Measurements from ENCODE around the gene CCNQ.

The CCNQ gene

GRCh38 chrX:153583433-153583832, 15.5 kb downstream of the CCNQ start:
- WGBS, 2 experiments = 76 to 98% methylated on average over 2 of the region's 2 CpGs
- Histone ChIP-seq H3K27ac (ENCODE audit: insufficient read depth, low read depth, low read length, poor library complexity, severe bottlenecking) (no peak overlapping the region), H3K27me3 (ENCODE audit: control insufficient read depth, insufficient read depth, low read length, poor library complexity, severe bottlenecking) (no peaks in the 10 kb centered on the region)

DNA sequence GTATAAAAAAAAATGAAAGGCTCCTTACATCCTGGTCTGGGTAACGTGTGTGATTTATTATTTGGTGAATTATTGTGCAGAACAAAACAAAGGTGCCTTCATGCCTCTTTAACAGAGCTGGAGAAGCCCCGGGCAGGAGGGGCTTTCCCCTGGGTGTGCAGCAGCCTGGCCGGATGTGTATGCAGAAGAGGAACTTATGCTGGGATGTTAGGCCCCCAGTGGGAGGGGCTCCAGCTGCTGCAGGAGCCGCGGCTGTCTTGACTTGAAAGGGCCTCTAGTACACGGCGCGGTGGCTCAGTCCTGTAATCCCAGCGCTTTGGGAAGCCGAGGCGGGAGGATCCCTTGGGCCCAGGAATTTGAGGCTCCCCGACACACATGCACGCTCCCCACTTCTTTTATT, 16.0 kb downstream of the CCNQ start:
- WGBS, 2 experiments = 76 to 81% methylated on average over 13 of the region's 13 CpGs
- Histone ChIP-seq H3K27ac (ENCODE audit: insufficient read depth, low read depth, low read length, poor library complexity, severe bottlenecking) (no peak overlapping the region), H3K36me3 (ENCODE audit: control insufficient read depth, insufficient read depth, low read length) (no peaks in the 10 kb centered on the region), H3K9me3 (ENCODE audit: control insufficient read depth, low read length) (no peaks in the 10 kb centered on the region), H3K4me1 (ENCODE audit: control insufficient read depth, insufficient read depth, low read length) (no peaks in the 10 kb centered on the region), H3K4me3 (ENCODE audit: insufficient read depth, low read depth, low read length) (no peak overlapping the region), H3K27me3 (ENCODE audit: control insufficient read depth, insufficient read depth, low read length, poor library complexity, severe bottlenecking) (no peaks in the 10 kb centered on the region)

More at GRCh38 chrX:153583433-153583832, 15.5 kb downstream of the CCNQ start:
- no peaks in the 10 kb centered on the region for H3K9me3 ChIP-seq (ENCODE audit: control insufficient read depth, low read length)
- H3K4me1 ChIP-seq (ENCODE audit: control insufficient read depth, insufficient read depth, low read length) = no peaks in the 10 kb centered on the region
- no peak overlapping the region for H3K4me3 ChIP-seq (ENCODE audit: insufficient read depth, low read depth, low read length)
- no peaks in the 10 kb centered on the region for H3K36me3 ChIP-seq (ENCODE audit: control insufficient read depth, insufficient read depth, low read length)

DNA sequence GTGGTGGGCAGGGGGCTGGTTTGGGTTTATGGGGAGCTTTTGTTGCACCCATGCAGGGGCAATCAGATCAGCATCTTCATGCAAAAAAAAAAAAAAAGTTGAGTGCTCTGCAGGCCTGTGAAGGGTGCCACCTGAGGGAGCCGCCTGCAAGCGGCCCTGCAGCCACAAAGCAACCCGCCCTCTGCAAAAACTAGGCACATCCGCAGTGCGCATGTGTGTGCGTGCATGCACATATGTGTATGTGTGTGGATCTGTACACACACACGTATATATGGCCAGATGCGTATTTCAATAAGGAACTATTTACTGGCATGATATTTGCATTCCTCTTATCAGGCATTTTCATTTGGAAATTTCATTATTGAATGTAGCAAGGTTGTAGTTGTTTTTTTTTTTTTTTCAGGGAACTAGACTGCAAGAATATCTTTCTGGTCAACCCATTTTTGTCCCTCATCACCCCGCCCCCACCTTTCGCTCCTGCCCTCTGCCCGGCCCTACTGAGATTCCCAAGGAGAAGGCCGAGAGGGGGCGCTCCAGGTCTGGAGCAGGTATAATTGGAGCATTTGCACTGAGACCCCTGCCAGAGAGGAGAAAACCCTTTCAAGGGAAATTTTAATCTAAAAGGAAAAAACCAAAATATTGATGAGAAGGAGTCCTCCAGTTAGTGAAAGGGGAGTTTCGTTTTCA, 18.1 kb downstream of the CCNQ start:
- H3K9me3 ChIP-seq (ENCODE audit: control insufficient read depth, low read length) = no peaks in the 10 kb centered on the region
- no peaks in the 10 kb centered on the region for H3K4me1 ChIP-seq (ENCODE audit: control insufficient read depth, insufficient read depth, low read length)
- no peaks in the 10 kb centered on the region for H3K27me3 ChIP-seq (ENCODE audit: control insufficient read depth, insufficient read depth, low read length, poor library complexity, severe bottlenecking)
- H3K36me3 ChIP-seq (ENCODE audit: control insufficient read depth, insufficient read depth, low read length) = no peaks in the 10 kb centered on the region
- no peak overlapping the region for H3K4me3 ChIP-seq (ENCODE audit: insufficient read depth, low read depth, low read length)
- WGBS, 2 experiments = 82 to 86% methylated on average over 9 to 12 of the region's 14 CpGs
- H3K27ac ChIP-seq (ENCODE audit: insufficient read depth, low read depth, low read length, poor library complexity, severe bottlenecking) = no peak overlapping the region

- Histone ChIP-seq H3K27ac (ENCODE audit: insufficient read depth, low read depth, low read length, poor library complexity, severe bottlenecking) (no peak overlapping the region), H3K27me3 (ENCODE audit: control insufficient read depth, insufficient read depth, low read length, poor library complexity, severe bottlenecking) (no peaks in the 10 kb centered on the region), H3K9me3 (ENCODE audit: control insufficient read depth, low read length) (no peaks in the 10 kb centered on the region), H3K4me3 (ENCODE audit: insufficient read depth, low read depth, low read length) (no peak overlapping the region), H3K36me3 (ENCODE audit: control insufficient read depth, insufficient read depth, low read length) (no peaks in the 10 kb centered on the region), H3K4me1 (ENCODE audit: control insufficient read depth, insufficient read depth, low read length) (no peaks in the 10 kb centered on the region)
- 62 to 65% methylated on average over 2 of the region's 2 CpGs for WGBS, 2 experiments
These were observed 20.1 kb downstream of the CCNQ start for GRCh38 chrX:153578889-153579288.

DNA sequence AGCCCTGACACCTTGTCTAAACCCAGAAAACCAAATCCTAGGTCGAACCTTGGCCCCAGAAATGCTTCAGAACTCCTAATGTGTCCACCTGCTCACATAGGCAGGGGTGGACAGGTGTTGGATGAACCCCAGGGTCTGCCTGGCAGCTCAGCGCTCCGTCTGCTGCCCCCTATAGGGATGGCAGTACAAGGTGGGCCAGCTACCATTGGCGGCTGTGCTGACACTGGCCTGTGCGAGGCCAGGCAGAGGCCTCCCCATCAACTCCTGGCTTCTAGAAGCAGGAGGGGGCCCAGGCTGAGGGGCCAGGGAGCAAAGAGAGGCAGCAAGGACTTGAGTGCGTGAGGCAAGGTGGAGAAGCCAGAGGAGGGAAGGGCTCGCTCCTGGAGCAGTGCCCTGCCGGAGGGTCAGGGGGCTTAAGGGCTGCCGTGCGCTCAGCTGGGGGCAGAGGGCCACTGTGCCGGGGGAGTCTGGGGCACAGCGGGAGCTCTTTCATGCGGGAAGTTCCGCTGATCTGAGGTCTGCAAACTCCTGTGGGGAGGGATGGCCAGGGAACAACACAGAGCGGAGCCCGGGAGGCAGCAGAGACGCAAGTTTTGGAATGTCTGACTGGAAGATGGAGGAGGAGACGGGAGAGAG, 20.6 kb downstream of the CCNQ start:
- no peaks in the 10 kb centered on the region for H3K9me3 ChIP-seq (ENCODE audit: control insufficient read depth, low read length)
- no peaks in the 10 kb centered on the region for H3K36me3 ChIP-seq (ENCODE audit: control insufficient read depth, insufficient read depth, low read length)
- no peaks in the 10 kb centered on the region for H3K4me1 ChIP-seq (ENCODE audit: control insufficient read depth, insufficient read depth, low read length)
- no peak overlapping the region for H3K4me3 ChIP-seq (ENCODE audit: insufficient read depth, low read depth, low read length)
- no peaks in the 10 kb centered on the region for H3K27me3 ChIP-seq (ENCODE audit: control insufficient read depth, insufficient read depth, low read length, poor library complexity, severe bottlenecking)
- 26 to 37% methylated on average over 18 of the region's 18 CpGs for WGBS, 2 experiments
- peak overlapping the region; percentile 23 for H3K27ac ChIP-seq (ENCODE audit: insufficient read depth, low read depth, low read length, poor library complexity, severe bottlenecking)

DNA sequence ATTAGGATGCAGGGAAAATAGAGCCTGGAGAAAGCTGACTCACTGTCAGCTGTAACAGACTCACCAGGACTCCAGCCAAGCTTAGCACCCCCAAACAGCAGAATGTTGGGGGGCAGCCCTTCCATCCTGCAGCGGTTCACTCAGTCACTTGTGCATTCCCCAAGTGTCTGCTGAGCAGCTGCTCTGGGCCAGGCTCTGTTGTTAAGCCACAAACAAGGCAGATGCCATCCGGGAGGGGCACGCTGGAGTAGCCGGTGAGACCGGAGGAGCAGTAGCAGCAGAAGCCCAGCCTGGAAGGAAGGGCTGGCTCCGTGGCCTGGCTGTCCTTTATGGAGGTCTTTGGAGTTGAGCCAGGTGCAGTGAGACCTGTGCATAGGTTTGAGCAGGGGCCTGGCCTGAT, 22.0 kb downstream of the CCNQ start:
- no peak overlapping the region for H3K27ac ChIP-seq (ENCODE audit: insufficient read depth, low read depth, low read length, poor library complexity, severe bottlenecking)
- no peaks in the 10 kb centered on the region for H3K4me1 ChIP-seq (ENCODE audit: control insufficient read depth, insufficient read depth, low read length)
- H3K9me3 ChIP-seq (ENCODE audit: control insufficient read depth, low read length) = no peaks in the 10 kb centered on the region
- no peak overlapping the region for H3K4me3 ChIP-seq (ENCODE audit: insufficient read depth, low read depth, low read length)
- no peaks in the 10 kb centered on the region for H3K36me3 ChIP-seq (ENCODE audit: control insufficient read depth, insufficient read depth, low read length)
- H3K27me3 ChIP-seq (ENCODE audit: control insufficient read depth, insufficient read depth, low read length, poor library complexity, severe bottlenecking) = no peaks in the 10 kb centered on the region
- WGBS, 2 experiments = 88 to 90% methylated on average over 6 of the region's 6 CpGs

DNA sequence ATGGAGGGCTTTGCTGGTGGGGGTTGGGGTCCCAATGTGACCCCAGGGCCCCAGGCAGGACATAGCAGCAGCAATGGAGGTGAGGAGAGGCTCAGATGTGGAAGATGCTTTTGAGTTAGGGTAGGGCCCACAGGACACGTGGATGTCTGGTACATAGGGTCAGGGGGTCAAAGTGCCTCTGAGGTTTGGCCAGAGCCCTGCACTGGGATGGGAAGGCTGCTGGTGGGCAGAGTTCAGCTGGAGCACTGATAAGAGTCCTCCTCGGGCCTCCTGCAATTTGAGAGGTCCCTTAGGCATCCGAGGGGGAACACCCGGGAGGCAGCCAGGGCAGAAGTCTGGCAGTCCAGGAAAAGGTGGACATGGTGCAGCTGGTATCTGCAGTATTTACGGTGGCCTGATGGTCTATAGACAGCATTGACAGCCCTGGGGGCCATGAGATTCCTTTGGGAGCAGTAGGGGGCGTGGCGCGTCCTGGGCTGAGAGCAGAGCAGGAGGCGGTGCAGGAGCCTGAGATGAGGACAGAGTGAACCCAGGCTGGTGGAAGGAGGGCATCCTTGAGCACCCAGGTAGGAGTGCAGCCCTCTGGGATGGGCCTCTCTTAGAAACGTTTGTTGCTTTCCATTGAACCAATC, 22.6 kb downstream of the CCNQ start:
- WGBS, 2 experiments = 89 to 92% methylated on average over 10 of the region's 10 CpGs
- Histone ChIP-seq H3K27me3 (ENCODE audit: control insufficient read depth, insufficient read depth, low read length, poor library complexity, severe bottlenecking) (no peaks in the 10 kb centered on the region), H3K27ac (ENCODE audit: insufficient read depth, low read depth, low read length, poor library complexity, severe bottlenecking) (no peak overlapping the region), H3K9me3 (ENCODE audit: control insufficient read depth, low read length) (no peaks in the 10 kb centered on the region), H3K4me3 (ENCODE audit: insufficient read depth, low read depth, low read length) (no peak overlapping the region), H3K36me3 (ENCODE audit: control insufficient read depth, insufficient read depth, low read length) (no peaks in the 10 kb centered on the region), H3K4me1 (ENCODE audit: control insufficient read depth, insufficient read depth, low read length) (no peaks in the 10 kb centered on the region)

- H3K27ac ChIP-seq (ENCODE audit: insufficient read depth, low read depth, low read length, poor library complexity, severe bottlenecking) = no peak overlapping the region
- 87% methylated on average over 4 of the region's 4 CpGs for WGBS, 2 experiments
- no peaks in the 10 kb centered on the region for H3K4me1 ChIP-seq (ENCODE audit: control insufficient read depth, insufficient read depth, low read length)
- no peaks in the 10 kb centered on the region for H3K27me3 ChIP-seq (ENCODE audit: control insufficient read depth, insufficient read depth, low read length, poor library complexity, severe bottlenecking)
- no peaks in the 10 kb centered on the region for H3K36me3 ChIP-seq (ENCODE audit: control insufficient read depth, insufficient read depth, low read length)
- H3K4me3 ChIP-seq (ENCODE audit: insufficient read depth, low read depth, low read length) = no peak overlapping the region
- no peaks in the 10 kb centered on the region for H3K9me3 ChIP-seq (ENCODE audit: control insufficient read depth, low read length)
These were observed 25.0 kb downstream of the CCNQ start for GRCh38 chrX:153573984-153574383.

- no peaks in the 10 kb centered on the region for H3K4me1 ChIP-seq (ENCODE audit: control insufficient read depth, insufficient read depth, low read length)
- H3K9me3 ChIP-seq (ENCODE audit: control insufficient read depth, low read length) = no peaks in the 10 kb centered on the region
- H3K36me3 ChIP-seq (ENCODE audit: control insufficient read depth, insufficient read depth, low read length) = no peaks in the 10 kb centered on the region
- H3K27me3 ChIP-seq (ENCODE audit: control insufficient read depth, insufficient read depth, low read length, poor library complexity, severe bottlenecking) = no peaks in the 10 kb centered on the region
- 92 to 94% methylated on average over 9 to 10 of the region's 10 CpGs for WGBS, 2 experiments
- H3K4me3 ChIP-seq (ENCODE audit: insufficient read depth, low read depth, low read length) = no peak overlapping the region
- no peak overlapping the region for H3K27ac ChIP-seq (ENCODE audit: insufficient read depth, low read depth, low read length, poor library complexity, severe bottlenecking)
These were observed 26.3 kb downstream of the CCNQ start for GRCh38 chrX:153572601-153573000.

GRCh38 chrX:153571534-153571908, 27.4 kb downstream of the CCNQ start:
- no peaks in the 10 kb centered on the region for H3K27me3 ChIP-seq (ENCODE audit: control insufficient read depth, insufficient read depth, low read length, poor library complexity, severe bottlenecking)
- H3K27ac ChIP-seq (ENCODE audit: insufficient read depth, low read depth, low read length, poor library complexity, severe bottlenecking) = no peak overlapping the region
- no peaks in the 10 kb centered on the region for H3K36me3 ChIP-seq (ENCODE audit: control insufficient read depth, insufficient read depth, low read length)
- H3K4me1 ChIP-seq (ENCODE audit: control insufficient read depth, insufficient read depth, low read length) = no peaks in the 10 kb centered on the region
- WGBS, 2 experiments = 87 to 88% methylated on average over 4 to 5 of the region's 6 CpGs
- H3K9me3 ChIP-seq (ENCODE audit: control insufficient read depth, low read length) = no peaks in the 10 kb centered on the region
- H3K4me3 ChIP-seq (ENCODE audit: insufficient read depth, low read depth, low read length) = no peak overlapping the region
